HG03039 (cell line): Measurements from ENCODE around the gene DPH6.

Source experiments
- ATAC-seq: cut with Tn5 transposase; IDR thresholded peaks from one replicate; pipeline ENCODE4 v1.9.1; 2021; ENCODE audit warnings: mild to moderate bottlenecking, moderate library complexity; ENCODE audit not compliant: unreplicated experiment

Gene DPH6

GRCh38 chr15:35545316-35545823 lies 595 bp downstream of the DPH6 start:
- ATAC-seq, result peak; percentile 25

DNA sequence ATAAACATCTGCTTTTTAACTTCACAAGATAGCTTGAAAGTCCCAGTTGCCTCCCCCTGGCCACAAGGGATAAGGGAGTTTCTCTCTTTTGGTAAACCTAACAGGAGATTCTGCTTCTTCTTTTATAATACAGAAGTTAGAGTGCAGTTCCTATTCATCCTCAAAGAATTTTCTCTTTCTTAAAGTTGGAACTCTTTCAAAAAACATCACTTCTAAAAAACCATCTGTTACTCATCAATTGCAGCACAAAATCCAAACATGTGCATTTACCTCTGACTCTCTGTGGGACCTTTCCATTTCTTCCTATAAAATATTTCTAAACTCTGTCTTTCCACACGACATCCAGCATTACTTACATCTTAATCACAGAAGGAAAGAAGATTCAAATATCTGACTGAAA lies 5.1 kb downstream of the DPH6 start:
- ATAC-seq, result no peak

GRCh38 chr15:35540021-35540420 lies 5.9 kb downstream of the DPH6 start:
- ATAC-seq, result no peak

DNA sequence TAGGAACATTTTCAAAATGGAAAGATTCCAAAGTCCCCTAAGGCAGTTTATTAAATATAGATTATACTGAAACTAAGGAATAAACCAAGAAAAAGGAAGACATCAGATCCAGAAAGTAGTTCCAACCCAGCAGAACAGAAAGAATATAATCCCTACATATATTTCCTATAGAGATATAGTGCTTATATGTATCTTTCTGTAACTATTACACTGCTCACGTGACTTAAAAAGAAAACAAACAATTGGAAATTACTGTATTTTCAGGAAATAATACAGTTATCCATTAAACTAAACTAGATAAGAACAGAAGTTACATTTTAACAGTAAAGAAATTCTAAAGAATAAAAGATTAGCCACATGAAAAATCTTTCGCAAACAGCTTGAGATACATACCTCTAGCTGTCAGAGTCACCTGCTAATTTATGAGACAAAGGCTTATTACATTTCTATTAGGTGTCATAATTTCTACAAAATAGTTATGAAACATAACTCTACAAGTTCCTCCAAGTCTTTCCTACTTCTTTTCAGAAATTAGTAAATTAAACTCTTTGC lies 10.5 kb downstream of the DPH6 start:
- no peak for ATAC-seq

GRCh38 chr15:35533130-35534110 lies 12.5 kb downstream of the DPH6 start:
- ATAC-seq, result no peak

- no peak for ATAC-seq
Measured at GRCh38 chr15:35530698-35531097, 15.3 kb downstream of the DPH6 start.

GRCh38 chr15:35529784-35530183 lies 16.2 kb downstream of the DPH6 start:
- ATAC-seq, result no peak

DNA sequence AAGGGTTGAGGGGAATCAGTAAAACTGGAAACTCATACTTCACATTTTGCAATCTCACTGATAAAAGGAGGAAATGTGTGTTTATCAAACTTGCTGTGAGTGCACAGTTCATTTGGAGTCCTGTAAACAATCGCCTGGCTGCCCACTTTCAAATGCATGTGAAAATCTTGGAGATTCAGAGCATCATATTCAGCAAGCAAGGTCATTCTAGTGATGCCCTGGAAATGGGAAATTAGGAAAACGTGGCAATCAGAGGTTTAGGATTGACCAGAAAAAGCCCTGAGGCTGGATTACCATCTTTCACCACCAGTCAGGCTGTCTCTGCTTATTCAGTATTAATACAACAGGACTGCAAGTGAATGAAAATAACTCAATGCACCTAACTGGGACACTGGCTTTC lies 23.9 kb downstream of the DPH6 start:
- no peak for ATAC-seq

DNA sequence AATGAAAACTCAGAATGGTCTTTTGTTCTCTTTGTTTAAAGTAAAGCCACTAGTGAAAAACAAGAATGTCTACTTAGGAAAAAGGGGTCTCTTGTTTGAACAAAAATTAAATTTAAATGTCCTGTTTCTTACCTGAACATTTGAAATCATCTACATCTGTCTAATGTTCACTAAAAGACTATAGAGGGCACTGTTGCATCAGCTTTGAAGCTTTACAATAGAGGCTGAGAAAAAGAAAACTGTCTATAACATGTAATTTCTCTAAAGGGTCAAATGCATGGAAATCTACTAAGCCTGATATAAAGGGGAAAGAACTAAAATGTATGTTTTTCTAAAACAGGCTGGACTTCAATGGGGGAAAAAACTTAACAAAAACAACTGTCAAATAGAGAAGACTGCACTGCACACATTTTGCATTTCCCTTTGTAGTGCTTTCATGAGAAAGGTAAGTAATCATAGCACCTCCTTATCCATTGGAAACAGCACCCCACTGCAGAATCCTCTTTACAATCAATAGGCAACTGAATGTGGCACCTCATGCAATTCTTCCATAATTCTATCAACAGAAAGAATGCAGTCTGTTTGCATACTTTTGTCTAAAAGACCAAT lies 26.3 kb downstream of the DPH6 start:
- ATAC-seq, result no peak

GRCh38 chr15:35519052-35519451 lies 26.9 kb downstream of the DPH6 start:
- no peak for ATAC-seq

DNA sequence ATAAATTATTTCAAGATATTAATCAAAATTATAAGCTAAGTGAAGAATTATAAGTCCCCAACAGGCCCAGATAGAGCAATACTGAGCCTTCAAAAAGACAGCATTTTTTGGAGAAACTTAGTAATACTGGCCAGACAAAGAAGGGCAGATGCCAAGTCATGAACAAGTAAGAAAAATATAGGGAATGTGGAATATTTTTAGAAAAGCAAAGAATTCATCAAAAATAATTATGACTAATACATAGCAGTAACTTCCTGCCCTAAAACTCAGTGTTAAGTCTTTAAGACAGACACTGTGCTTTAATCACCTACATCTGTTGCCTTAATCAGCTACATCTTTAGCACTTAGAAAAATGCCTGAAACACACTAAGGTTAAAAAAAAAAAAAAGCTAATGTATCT lies 31.2 kb downstream of the DPH6 start:
- ATAC-seq, result no peak

- ATAC-seq, result no peak
Measured at GRCh38 chr15:35507932-35508638, 37.9 kb downstream of the DPH6 start.

- ATAC-seq, result no peak
Measured at GRCh38 chr15:35506272-35506870, 39.6 kb downstream of the DPH6 start.

- ATAC-seq, result no peak
Measured at GRCh38 chr15:35505809-35506208, 40.2 kb downstream of the DPH6 start.

- ATAC-seq, result no peak
Measured at GRCh38 chr15:35505141-35505540, 40.8 kb downstream of the DPH6 start.

- ATAC-seq, result no peak
Measured at GRCh38 chr15:35499723-35500122, 46.2 kb downstream of the DPH6 start.

DNA sequence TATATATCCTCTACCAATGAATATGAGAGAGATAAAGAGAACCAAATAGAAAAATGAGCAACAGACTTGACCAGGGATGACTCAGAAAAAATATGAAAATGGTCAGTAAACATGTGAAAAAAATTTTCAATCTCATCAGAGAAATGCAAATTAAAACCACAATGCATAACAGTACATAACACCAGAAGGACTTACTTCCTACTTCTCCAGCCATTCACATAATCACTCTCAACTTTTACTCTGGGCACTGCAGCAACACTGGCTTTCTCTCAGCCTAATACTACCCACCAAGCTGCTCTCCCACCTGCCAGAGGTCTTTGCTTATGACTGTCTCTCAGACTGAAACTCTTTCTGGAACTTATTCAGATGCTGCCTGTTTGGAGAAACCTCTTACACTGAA lies 49.4 kb downstream of the DPH6 start:
- ATAC-seq, result peak; percentile 99

GRCh38 chr15:35495080-35495479 lies 50.9 kb downstream of the DPH6 start:
- no peak for ATAC-seq

DNA sequence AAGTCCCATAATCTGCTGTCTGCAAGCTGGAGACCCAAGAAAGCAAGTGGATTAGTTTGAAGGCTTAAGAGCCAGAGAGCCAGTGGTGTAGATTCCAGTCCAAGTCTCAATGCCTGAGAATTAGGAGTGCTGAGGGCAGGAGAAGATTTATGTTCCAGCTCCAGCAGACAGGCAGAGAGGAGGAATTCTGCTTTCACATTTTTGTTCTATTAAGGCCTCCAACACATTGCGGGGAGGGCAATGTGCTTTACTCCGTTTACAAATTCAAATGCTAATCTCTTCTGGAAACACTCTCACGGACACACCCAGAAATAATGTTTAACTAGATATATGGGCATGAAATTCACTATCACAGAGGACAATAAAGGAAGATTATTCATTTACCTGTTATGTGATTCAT lies 54.0 kb downstream of the DPH6 start:
- ATAC-seq, result no peak

GRCh38 chr15:35491173-35491572 lies 54.8 kb downstream of the DPH6 start:
- ATAC-seq, result no peak

- ATAC-seq, result no peak
Measured at GRCh38 chr15:35490511-35490910, 55.5 kb downstream of the DPH6 start.
